ENCODE data around the gene PUS7.
"Not testable (repeated sequence)": the region's sequence is repeated elsewhere in the genome, so short reads cannot be mapped to it uniquely, and the experiment has no call there.

Gene PUS7

DNA sequence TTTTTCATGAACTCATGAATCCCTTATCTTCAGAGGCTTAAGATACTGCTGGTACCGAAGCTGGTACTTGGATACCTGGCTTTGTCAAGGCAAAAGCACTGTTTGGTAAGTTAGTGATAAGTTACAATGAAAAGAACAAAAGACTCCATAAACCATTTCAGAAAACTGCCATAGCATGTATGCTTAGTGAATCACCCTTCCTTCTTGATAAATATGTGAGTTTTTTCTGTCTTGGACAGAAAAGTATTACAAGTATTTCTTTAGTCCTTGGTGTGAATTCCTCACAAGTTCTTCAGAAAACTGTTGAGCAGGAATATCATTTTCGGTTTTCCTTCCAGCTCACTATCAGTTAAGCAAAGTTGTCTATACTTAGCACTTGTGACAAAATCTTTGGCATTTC is 25.6 kb downstream of the PUS7 start:
- no peak for DNase-seq

DNA sequence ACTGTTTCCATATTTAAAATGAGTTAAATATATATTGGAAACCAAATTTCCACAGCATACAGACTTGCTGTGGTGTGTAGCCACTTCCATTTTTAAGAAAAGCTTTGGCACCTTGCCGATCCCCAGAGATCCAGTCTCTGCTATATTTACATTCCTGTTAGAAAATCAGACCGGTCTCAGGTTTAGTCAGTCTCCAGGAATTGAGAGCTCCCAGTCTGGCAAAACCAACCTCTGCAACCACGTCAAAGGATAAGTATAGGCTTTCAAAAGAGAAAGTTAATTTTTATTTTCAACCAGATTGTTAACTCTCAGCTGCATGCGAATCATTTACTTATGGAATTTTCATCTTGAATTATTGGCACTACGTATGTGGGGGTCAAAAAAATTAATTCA is 28.2 kb downstream of the PUS7 start:
- DNase-seq = no peak

DNA sequence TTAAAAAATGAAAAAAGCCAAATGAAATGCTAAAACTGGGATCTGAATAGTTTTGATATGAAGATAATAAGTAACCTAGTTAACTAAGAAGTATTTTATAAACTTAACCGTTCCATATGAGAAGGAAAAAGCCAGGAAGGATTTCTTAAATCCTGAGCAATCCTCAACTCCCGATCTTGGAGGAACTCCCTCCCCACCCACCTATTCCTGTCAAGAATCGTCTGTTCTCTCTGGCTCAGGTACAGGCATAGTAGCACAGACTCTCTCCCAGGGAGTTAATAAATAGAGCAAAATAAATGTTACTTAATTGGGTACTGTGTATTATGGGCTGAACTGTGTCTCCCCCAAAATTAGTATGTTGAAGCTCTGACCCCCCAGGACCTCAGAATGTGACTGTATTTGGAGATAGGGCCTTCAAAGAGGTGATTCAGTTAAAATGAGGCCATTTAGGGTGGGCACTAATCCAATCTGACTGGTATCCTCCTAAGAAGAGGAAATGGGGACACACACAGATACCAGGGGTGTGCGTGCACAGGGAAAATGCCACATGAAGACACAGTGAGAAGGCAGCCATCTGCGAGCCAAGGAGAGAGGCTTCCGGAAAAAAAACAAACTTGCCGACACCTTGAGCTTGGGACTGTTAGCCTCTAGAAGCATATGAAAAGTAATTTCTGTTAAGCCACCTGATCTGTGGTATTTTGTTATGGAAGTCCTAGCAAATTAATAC is 28.7 kb downstream of the PUS7 start:
- no peak for DNase-seq

DNA sequence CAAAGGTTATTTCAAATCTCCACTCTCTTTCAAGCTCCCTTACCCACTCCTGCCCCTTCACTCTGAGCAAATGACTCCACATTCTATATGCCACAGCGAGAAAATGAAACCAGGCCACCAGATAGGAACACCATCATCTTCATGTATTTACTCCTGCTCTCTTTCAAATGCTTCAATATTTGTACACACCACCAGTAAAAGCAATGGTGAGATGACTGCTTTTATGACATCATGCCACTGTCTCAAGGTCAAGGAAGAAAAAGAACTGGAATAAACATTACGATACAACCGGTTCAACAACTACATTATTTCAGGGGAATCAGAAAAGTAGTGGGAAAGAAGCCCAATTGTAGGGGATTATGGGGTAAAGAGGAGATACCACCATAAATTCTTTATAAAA is 32.7 kb downstream of the PUS7 start:
- DNase-seq = no peak

DNA sequence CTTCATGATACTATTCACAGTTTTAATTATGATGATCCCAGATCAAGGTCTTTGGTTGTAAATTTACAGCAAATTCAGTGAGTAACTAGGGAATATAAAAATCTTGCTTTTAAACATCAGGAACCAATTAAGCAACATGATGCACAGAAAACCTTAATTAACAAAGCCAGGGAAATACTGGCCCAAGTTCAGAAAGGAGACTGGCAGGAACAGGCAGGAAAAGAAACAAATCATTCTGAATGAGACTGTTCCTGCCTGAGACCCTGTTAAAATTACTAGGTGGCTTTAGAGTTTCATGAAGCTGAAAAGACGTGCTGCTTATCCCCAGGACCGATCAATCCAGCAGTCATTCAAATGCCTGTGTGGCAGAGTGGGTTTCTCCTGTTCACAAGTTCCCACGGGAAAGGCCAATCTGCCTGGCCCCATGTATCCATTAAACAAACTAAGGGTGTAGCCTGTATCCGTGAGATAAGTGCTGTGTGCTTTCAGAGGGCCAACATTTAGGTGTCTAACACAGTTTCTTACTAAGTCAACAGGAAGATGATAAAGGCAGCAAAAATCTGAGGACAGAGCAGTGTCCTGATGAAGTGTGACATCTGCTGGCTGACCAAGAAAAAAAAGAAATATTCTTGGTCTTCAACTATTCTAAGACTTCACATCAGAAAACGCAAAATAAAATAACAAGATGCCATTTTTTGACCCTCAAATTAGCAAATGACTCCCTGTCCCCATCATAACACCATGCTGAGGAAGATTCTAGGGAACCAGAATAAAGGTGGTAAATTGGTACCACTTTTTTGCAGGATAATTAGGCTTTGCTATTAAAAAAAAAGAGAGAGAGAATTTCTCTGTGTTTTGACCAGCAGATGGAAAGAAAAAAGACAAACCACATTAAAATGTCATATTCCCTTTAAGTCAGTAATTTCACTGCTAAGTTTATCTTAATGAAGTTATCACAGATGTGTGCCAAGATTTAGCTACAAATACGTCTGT is 34.2 kb downstream of the PUS7 start:
- no peak for DNase-seq

DNA sequence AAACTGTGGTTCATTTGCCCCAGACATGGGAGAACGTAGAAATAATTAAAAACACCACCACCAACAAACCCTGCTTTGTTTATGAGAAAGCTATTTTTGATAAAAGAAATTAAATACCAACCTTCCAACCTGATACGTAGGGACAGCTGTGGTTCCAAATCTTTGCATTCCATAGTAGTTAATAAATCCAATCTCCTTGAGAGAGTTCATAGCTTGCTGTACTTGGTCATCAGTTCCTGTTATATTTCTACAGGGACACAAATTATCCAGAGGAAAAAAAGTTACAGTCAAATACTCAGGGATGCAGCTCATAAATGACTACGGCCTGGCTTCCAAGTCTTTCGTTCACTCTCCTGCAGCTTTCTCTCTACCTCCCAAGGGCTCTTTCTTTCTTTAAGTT is 41.1 kb downstream of the PUS7 start:
- DNase-seq = no peak

DNA sequence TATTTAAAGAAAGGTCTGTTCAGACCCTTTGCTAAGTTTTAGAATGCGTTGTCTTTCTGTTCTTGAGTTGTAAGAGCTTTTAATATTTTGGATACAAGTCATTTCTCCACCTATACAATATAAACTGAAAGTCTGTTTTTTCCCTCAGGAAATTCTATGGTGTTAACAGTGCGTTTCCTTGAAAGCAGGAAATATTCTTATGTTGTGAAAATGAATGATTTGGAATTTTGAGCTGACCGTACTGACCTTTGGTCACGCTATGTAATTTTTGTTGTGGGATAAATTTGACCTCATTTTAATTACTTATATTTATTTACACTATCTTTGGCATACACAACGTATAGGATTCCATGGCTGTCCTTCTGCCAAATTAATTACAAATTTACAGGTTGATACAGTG is 43.5 kb downstream of the PUS7 start:
- no peak for DNase-seq

DNA sequence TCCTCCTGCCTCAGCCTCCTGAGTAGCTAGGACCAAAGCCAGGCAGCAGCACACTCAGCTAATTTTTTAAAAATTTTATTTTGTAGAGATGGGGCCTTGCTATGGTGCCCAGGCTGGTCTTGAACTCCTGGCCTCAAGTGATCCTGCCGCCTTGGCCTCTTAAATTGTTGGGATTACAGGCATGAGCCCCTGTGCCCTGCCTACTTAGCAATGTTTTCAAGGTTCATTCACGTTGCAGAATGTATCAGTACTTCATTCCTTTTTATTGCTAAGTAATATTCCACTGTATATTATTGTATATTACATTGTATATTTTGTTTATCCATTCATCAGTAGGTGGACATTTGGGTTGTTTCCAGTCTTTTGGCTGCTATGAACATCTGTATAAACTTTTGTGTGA is 44.2 kb downstream of the PUS7 start:
- DNase-seq = no peak

DNA sequence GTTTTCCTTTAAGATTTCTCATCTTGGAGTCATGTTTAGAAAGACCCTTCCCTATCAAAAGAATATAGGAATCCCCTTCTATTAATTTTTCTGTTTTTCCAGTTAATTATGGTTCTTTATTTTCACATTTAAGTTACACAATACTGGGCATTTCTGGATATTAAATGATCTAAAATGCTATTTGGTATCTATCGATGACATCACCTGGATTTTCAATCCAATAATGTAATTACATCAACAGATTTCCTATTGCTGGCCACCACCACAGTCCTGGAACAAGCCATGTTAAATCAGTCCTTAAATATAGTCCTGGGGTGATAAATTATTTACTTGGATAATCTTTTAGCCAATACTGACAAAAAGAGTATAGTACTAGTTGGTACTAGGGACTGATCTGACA is 48.0 kb downstream of the PUS7 start:
- no peak for DNase-seq

DNA sequence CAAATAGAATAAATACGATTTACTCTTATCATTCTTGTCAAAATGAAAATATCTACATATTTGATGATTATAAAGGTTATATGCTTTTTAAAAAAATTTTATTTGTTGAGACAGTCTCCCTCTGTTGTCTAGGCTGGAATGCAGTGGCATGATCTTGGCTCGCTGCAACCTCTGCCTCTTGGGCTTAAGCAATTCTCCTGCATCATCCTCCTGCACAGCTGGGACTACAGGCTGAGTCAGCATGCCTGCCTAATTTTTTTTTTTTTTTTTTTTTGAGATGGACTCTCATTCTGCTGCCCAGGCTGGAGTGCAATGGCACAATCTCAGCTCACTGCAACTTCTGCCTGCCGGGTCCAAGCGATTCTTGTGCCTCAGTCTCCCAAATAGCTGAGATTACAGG is 48.9 kb downstream of the PUS7 start:
- DNase-seq = no peak

DNA sequence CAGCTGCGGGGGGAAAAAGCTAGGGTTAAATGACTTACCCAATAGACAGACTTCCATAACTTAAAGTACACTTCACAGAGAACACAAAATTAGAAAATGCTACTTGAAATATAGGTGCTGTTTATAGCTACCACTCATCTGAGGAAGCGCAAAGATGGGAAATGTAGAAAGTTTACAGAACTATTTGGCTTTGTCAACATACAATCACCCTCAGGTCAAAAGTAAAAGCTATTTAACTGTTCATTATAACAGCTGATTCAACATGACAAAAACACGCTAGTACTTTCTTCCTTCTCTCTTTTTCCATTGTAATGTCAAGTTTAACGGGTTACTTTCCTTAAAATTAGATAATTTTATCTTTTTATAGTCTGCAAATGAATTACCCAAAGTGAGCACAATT is 51.2 kb downstream of the PUS7 start:
- no peak for DNase-seq

DNA sequence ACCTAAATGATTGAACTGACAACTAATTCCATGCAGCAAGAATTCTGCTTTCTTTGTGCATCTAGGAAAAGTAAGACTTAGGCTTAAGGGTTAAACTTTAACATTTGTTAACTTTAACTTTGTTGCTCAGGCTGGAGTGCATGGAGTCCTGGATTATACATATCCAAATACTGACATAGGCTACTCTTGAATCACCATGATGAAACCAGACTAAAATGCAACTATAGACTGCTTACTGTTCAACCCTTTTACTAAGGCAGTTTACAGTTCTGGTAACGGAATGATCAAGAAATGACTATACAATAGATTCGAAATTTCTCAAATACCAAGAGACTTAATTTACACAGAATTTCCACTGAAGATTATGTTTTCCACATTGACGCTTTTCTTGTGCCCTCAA is 52.0 kb downstream of the PUS7 start:
- no peak for DNase-seq

DNA sequence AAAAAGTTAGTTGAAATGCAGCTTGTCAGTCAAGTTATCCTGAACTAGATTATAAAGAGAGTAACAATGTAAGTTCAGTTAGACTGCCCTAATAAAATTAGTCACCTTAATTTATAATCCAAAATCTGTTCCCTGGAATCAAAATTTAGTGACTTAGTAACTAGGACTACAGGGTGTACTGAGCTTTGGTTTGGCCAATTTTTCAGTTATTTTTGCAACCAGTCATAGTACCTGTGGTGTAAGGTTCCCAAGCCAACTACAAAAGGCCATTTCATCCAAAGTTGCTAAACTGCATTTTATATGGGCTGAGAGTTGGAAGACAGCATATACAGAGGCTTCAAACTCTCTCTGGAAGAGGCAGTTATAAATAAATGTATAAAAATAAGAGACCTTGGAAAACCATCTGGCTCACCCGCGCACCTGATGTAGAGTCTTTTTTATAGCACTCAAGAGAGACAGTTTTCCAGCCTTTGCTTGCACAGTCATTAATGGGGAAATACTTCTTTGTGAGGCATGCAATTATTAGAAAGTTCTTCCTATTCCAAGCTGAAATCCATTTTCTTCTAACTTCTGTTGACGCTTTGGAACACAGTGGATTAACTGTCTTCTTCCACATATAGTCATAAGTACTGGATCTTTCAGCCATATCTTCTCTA is 59.2 kb downstream of the PUS7 start:
- DNase-seq = no peak

DNA sequence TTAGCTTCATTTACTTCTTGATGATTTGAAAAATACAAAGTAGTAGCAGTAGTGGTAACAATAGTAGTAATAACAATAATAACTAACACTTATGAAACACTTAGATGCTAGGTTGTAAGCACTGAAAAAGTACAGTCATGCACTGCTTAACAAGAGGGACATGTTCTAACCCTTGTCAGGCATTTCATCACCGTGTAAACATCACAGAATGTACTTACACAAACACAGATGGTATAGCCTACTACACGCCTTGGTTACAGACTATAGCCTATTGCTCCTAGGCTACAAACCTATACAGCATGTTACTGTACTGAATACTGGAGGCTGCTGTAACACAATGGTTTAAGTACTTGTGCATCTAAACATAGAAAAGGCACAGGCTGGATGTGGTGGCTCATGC is 60.6 kb downstream of the PUS7 start:
- no peak for DNase-seq

DNA sequence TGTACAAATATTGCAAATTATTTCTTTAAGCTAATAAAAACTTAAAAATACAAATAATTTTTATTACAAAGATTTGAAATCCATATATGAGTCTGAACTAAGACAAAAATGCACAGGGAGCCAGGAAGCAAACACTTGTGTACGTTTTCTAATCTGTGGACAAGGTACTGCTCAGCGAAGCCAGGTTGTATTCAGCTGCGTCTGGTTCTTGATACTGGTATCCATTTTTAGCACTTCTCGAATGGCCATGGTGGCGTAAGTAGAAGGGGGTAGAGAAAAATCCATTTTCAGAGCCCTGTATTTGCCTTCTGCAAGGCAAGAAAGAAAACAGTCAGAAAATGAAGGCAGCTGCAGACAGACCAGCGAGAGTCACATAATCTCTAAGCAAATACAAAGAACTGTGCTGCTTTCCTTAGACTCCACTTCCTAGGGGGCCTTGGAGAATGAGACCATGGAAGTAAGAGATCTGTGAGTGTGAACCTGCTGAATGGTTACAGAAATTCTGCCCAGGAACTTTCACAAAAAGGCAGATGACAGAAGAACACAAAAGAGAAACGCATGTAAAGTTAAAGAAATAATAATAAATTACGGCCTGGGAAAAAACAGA is 64.3 kb downstream of the PUS7 start:
- DNase-seq = no peak

DNA sequence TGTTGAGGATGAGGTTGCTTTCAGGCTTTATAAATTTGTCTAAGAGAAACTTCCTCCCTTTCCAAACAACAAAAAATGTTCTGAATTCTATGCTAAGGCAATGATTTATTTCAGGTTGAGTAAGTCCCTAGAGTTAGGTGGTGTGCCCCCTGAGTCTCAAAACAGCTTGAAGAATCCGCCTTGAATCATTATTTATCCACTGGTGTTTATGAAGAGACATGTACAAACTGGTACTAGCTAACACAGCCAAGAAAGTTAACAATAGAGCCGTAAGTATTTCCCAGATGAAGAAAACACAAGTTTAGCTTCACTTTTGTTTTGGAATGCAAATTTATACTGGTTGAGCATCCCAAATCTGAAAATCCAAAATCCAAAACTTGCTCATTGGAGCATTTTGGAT is 67.2 kb downstream of the PUS7 start:
- no peak for DNase-seq

DNA sequence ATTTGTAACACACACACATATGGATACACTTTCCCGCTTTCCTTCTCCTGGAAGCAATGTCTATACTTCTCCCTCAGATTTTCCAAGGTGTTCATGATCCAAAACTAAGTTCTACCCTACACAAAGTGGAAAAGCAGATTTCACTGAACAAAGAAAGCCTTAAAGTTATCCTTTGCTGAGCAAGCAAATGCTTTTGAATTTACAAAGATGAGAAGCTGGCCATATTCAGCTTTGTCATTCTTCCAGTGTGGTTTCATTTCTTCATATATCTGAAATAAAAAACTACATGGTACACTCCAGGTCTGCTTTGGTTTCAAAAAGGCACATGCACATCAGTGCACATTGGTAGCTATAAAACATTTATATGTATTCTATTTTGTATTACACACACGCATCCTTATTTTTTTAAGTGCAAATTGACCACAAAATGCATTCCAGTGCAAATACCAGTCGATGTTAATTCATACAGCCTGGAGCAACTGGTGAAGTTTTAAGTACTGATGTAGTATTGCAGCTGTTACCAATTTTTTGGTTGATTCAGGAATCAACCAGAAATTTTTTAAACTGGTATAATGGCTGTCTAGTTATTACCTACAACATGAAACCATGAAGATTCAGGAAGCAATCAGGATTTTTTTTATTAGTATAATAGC is 67.8 kb downstream of the PUS7 start:
- no peak for DNase-seq

DNA sequence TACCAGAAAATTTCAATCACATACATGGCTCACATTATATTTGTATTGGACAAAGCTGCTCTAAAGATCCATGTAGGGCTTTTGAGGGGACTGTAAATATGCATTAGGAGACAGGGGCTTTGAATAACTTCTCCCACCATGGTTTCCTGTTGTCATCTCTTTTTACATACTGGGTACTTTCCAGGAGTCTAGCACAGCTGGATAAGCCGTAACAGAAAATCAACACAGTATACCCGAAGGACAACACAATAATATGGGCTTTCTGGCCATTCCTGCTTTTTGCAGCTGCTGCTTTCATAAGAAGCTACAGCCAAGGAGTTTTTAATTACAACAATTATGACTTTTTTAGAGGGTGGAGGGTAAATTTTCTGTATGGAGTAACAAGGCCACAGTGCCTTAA is 70.0 kb downstream of the PUS7 start:
- DNase-seq = no peak

DNA sequence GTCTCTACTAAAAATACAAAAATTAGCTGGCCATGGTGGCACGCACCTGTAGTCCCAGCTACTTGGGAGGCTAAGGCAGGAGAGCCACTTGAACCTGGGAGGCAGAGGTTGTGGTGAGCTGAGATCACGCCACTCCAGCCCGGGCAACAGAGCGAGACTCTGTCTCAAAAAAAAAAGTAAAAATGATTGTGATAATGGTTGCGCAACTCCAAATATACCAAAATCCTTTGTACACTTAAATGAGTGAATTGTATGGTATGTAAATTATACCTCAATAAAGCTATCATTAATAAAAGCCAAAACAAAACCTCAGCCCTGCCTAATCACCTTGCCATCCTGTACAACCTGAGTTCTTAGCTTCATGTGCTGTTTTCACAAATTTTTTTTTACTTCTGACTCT is 71.2 kb downstream of the PUS7 start:
- DNase-seq = not testable (repeated sequence)

DNA sequence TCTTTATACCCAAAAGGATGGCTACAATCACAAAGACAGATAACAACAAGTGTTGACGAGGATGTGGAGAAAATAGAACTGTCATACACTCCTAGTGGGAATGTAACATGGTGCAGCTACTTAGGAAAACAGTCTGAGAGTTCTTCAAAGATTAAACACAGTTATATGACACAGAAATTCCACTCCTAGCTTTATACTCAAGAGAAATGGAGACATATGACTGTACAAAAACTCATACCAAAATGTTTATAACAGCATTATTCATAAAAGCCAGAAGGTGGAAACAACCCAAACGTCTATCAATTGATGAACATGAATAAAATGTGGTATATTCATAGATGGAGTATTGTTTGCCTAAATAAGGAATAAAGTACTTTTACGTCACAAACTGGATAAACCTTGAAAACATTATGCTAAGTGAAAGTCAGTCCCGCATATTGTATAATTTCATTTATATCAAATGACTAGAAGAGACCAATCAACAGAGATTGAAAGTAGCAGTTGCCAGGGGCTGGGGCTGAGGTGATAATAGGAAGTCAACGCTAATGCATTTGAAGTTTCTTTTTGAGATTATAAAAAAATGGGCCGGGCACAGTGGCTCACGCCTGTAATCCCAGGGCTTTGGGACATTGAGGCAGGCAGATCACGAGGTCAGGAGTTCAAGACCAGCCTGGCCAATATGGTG is 71.8 kb downstream of the PUS7 start:
- DNase-seq = no peak

DNA sequence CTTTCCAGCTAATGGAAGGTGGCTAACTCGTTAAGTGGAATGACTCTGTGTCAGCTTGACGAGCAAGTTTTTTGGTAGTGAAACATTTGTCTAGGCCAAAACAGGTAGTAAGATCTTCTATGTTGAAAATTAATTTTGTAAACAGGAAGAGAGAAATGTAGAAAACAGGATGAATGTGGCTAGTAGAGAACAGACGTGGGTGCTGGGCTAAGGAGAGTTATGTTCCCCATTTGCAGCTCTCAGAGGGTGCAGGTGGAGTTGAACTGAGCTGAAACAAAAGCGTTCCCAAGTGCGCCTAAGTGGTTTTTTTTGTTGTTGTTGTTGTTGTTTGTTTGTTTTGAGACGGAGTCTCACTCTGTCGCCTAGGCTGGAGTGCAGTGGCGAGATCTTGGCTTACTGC is 73.9 kb downstream of the PUS7 start:
- no peak for DNase-seq

DNA sequence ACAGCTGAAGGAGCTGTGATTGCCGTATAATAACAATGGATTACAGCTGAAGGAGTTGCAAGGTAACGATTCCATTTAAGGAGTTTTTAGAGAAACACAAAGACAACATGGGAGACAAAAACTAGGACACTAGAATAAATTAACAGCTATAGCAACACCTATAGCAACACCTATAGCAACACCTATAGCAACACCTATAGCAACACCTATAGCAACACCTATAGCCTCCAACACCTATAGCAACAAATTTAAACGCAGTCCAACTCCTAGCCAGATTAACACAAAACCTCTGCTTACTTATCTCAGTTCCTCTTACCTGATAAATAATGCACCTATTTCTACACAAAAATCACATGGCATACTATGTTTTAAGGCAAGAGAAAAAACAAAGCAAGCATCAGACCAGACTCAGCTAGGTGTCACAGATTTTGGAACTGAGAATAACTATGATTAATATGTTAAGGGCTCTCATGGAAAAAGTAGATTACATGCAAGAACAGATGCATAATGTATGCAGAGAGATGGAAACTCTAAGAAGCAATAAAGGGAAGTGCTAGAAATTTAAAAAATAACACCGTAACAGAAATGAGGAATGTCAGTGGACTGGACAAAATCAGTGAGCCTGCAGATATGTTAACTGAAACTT is 77.6 kb downstream of the PUS7 start:
- DNase-seq = no peak

All from stimulated activated CD4-positive, alpha-beta T cell treated with anti-CD3 and anti-CD28 coated beads, Interleukin-15, amount 100 ng/mL, for 24 hours (primary cell).